ENCODE results near the gene LPAR4. TPM values are rescaled to one million over a fixed set of nuclear protein-coding genes. Genes with fewer than 3 reads are reported as not detected.

LPAR4 gene, protein sequence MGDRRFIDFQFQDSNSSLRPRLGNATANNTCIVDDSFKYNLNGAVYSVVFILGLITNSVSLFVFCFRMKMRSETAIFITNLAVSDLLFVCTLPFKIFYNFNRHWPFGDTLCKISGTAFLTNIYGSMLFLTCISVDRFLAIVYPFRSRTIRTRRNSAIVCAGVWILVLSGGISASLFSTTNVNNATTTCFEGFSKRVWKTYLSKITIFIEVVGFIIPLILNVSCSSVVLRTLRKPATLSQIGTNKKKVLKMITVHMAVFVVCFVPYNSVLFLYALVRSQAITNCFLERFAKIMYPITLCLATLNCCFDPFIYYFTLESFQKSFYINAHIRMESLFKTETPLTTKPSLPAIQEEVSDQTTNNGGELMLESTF
- 0.61 and 0.97 TPM in 2 replicates for total RNA-seq

DNA sequence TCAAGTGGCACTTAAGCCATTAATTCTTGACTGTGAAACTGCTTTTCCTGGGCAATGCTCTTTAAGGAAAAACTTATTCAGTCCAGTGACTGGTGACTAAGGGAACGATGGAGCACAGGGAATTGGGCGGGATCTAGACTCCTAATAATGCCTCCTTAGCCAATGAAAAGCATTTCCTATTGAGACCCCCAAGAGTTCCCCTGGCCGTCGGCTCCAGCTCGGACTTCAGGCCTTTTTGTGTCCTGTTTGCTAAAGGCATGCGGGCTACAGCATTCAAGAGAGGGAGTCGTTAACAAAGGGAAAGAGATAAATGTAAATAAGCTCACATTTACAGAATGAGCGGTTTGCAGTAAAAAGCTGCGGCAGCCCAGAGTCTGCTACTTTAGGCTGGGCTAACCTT is at the start of gene LPAR4:
Gene LPAR4, plus strand, starts transcription at position 232 of the 400 bp plus-strand sequence. CDS start 7,150 bp downstream, outside the sequence.

Other genes with a start within 250 kb of the LPAR4 start
- not detected in 2 replicates for gene RTL3, start 88.4 kb upstream of the LPAR4 start, total RNA-seq
- gene P2RY10, start 197.7 kb downstream of the LPAR4 start, total RNA-seq: not detected in 2 replicates